ENCODE results near the gene SYNE1.

DNA sequence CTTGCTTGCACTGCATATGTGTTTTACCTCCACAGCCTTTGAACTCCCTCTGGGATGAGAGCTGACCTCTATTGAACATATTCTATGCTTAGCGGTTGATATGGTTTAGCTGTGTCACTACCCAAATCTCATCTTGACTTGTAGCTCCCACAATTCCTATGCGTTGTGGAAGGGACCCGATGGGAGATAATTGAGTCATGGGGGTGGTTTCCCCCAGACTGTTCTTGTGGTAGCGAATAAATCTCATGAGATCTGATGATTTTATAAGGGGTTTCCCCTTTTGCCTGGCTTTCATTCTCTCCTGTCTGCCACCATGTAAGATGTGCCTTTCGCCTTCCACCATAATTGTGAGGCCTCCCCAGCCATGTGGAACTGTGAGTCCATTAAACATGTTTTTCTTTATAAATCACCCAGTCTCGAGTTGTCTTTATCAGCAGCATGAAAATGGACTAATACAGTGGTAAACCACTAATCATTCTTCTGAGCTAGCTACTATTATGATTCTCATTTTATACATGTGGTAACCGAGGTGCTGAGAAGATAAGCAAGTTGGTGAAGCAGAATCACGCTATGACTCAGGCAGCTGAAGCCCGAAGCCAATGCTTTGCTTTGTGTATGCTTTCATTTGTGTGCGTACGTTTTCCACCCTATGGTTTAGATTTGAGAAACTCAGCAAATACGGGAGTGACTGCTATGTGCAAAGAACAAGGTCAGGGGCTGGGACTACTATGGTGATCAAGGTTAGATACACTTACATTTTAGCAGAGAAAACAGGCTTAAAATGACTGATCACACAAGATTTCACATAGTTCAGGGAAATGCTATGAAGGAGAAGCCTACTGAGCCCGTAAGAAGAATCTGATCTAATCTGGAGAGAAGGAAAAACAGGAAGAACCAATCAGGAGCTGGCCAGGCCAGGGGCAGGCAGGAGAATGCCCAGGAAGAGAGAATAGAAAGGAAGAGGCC is 466.2 kb downstream of the SYNE1 start:
- TF ChIP-seq, protein P1, sequence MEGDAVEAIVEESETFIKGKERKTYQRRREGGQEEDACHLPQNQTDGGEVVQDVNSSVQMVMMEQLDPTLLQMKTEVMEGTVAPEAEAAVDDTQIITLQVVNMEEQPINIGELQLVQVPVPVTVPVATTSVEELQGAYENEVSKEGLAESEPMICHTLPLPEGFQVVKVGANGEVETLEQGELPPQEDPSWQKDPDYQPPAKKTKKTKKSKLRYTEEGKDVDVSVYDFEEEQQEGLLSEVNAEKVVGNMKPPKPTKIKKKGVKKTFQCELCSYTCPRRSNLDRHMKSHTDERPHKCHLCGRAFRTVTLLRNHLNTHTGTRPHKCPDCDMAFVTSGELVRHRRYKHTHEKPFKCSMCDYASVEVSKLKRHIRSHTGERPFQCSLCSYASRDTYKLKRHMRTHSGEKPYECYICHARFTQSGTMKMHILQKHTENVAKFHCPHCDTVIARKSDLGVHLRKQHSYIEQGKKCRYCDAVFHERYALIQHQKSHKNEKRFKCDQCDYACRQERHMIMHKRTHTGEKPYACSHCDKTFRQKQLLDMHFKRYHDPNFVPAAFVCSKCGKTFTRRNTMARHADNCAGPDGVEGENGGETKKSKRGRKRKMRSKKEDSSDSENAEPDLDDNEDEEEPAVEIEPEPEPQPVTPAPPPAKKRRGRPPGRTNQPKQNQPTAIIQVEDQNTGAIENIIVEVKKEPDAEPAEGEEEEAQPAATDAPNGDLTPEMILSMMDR (conservative IDR thresholded peaks at IDR 0.05; ENCODE audit: low read length), result no peak
- TF ChIP-seq EZH2phosphoT487 (IDR thresholded peaks at IDR 0.05; ENCODE audit: borderline replicate concordance, low read depth, low read length), result no peak

Data from OCI-LY7 (cell line).